Glomerular visceral epithelial cell (primary cell): Measurements from ENCODE around the gene ATP1B3.
A peak's percentile ranks its signal among the peaks of the same experiment; 100 is the strongest.
"Not testable (repeated sequence)": the region's sequence is repeated elsewhere in the genome, so short reads cannot be mapped to it uniquely, and the experiment has no call there.

ENCODE experiments used
- DNase-seq: peaks from one replicate; pipeline ENCODE4 v3.0.0-alpha.2; 2016; ENCODE audit errors: extremely low spot score

ATP1B3 gene

GRCh38 chr3:141904203-141904602 is 27.8 kb downstream of the ATP1B3 start:
- no peak for DNase-seq

- DNase-seq, result no peak
These were observed 28.7 kb downstream of the ATP1B3 start for GRCh38 chr3:141905129-141905528.

GRCh38 chr3:141909408-141909807 is 33.0 kb downstream of the ATP1B3 start:
- DNase-seq, result no peak

GRCh38 chr3:141909986-141910385 is 33.5 kb downstream of the ATP1B3 start:
- not testable (repeated sequence) for DNase-seq

GRCh38 chr3:141913150-141913811 is 36.8 kb downstream of the ATP1B3 start:
- DNase-seq, result peak; percentile 46

- no peak for DNase-seq
These were observed 37.9 kb downstream of the ATP1B3 start for GRCh38 chr3:141914311-141914710.

GRCh38 chr3:141915016-141915415 is 38.6 kb downstream of the ATP1B3 start:
- DNase-seq, result no peak

- DNase-seq, result no peak
These were observed 39.3 kb downstream of the ATP1B3 start for GRCh38 chr3:141915766-141916165.

- DNase-seq, result no peak
These were observed 44.3 kb downstream of the ATP1B3 start for GRCh38 chr3:141920701-141921100.

GRCh38 chr3:141921316-141921715 is 44.9 kb downstream of the ATP1B3 start:
- no peak for DNase-seq

GRCh38 chr3:141925677-141926076 is 49.2 kb downstream of the ATP1B3 start:
- not testable (repeated sequence) for DNase-seq

- no peak for DNase-seq
These were observed 50.5 kb downstream of the ATP1B3 start for GRCh38 chr3:141926929-141927328.

- DNase-seq, result no peak
These were observed 52.3 kb downstream of the ATP1B3 start for GRCh38 chr3:141928631-141929270.

GRCh38 chr3:141929341-141929995 is 53.0 kb downstream of the ATP1B3 start:
- DNase-seq, result no peak

- no peak for DNase-seq
These were observed 54.4 kb downstream of the ATP1B3 start for GRCh38 chr3:141930801-141931200.

GRCh38 chr3:141933421-141934300 is 57.2 kb downstream of the ATP1B3 start:
- no peak for DNase-seq

GRCh38 chr3:141934354-141934753 is 57.9 kb downstream of the ATP1B3 start:
- no peak for DNase-seq

GRCh38 chr3:141938011-141938500 is 61.6 kb downstream of the ATP1B3 start:
- DNase-seq, result no peak

- DNase-seq, result no peak
These were observed 63.3 kb downstream of the ATP1B3 start for GRCh38 chr3:141939759-141940158.

GRCh38 chr3:141940194-141940776 is 63.8 kb downstream of the ATP1B3 start:
- peak; percentile 66 for DNase-seq

- no peak for DNase-seq
These were observed 64.7 kb downstream of the ATP1B3 start for GRCh38 chr3:141941093-141941492.

GRCh38 chr3:141942006-141942405 is 65.6 kb downstream of the ATP1B3 start:
- no peak for DNase-seq
